PC-3 (cell line): ENCODE results near the gene ENPP3. TPM values are rescaled to one million over a fixed set of nuclear protein-coding genes. Genes with fewer than 3 reads are reported as not detected.

Source experiments
- ATAC-seq: fragments of 200-7000 bp; cut with Tn5 transposase; 2 replicates; pipeline ENCODE4 v1.9.1; 2020; ENCODE audit warnings: mild to moderate bottlenecking, moderate library complexity
- BruUV-seq: library from RNA; stranded (reverse); fragments of 400-500 nt; replicated peaks from 2 replicates; lab custom pipeline; 2021; lab: Mats Ljungman, UMichigan
- CTCF ChIA-PET: fragments of 300-600 bp; sonication (Branson Sonifier 250); formaldehyde crosslinking; loops from one replicate; lab custom pipeline; 2022; ENCODE audit warnings: antibody characterized with exemption; lab: Charles Lee
- POLR2A ChIA-PET: fragments of 300-600 bp; sonication (Branson Sonifier 250); formaldehyde crosslinking; loops from one replicate; lab custom pipeline; 2022; ENCODE audit warnings: antibody characterized with exemption; ENCODE audit not compliant: unreplicated experiment; lab: Charles Lee
- DNase-seq: peaks from one replicate; pipeline ENCODE4 v3.0.0-alpha.2; 2015
- H2AFZ ChIP-seq: fragments of 300-600 bp; sonication (generic); 2 replicates; pipeline ENCODE4 v1.6.0; 2016; ENCODE audit warnings: antibody characterized with exemption, low read length
- H3F3A ChIP-seq: fragments of 300-600 bp; sonication (generic); one replicate; pipeline ENCODE4 v1.6.0; 2017; ENCODE audit warnings: antibody characterized with exemption, low read length, control low read depth, mild to moderate bottlenecking; ENCODE audit not compliant: unreplicated experiment
- H3K27ac ChIP-seq: fragments of 300-600 bp; sonication (generic); 2 replicates; pipeline ENCODE4 v1.5.1; 2016; ENCODE audit warnings: mild to moderate bottlenecking, low read length
- H3K27me3 ChIP-seq: fragments of 300-600 bp; sonication (generic); 2 replicates; pipeline ENCODE4 v1.6.1; 2016; ENCODE audit warnings: low read length, mixed read lengths
- H3K36me3 ChIP-seq: fragments of 300-600 bp; sonication (generic); 2 replicates; pipeline ENCODE4 v1.6.1; 2016; ENCODE audit warnings: low read depth, mixed run types, low read length, mixed read lengths
- H3K4me1 ChIP-seq: fragments of 300-600 bp; sonication (generic); 2 replicates; pipeline ENCODE4 v1.5.1; 2016; ENCODE audit warnings: low read length; ENCODE audit not compliant: insufficient read depth
- H3K4me2 ChIP-seq: fragments of 300-600 bp; sonication (generic); 2 replicates; pipeline ENCODE4 v1.6.0; 2016; ENCODE audit warnings: low read length
- H3K4me3 ChIP-seq: fragments of 300-600 bp; sonication (generic); 2 replicates; pipeline ENCODE4 v1.5.1; 2016; ENCODE audit warnings: mild to moderate bottlenecking, low read length, mixed read lengths
- H3K79me2 ChIP-seq: fragments of 300-600 bp; sonication (generic); 2 replicates; pipeline ENCODE4 v1.6.1; 2017; ENCODE audit warnings: low read length, mixed read lengths
- H3K9ac ChIP-seq: fragments of 300-600 bp; sonication (generic); 2 replicates; pipeline ENCODE4 v1.6.0; 2016; ENCODE audit warnings: mild to moderate bottlenecking, low read length
- H3K9me2 ChIP-seq: fragments of 300-600 bp; sonication (generic); replicated peaks from 2 replicates; pipeline ENCODE4 v1.6.1; 2016; ENCODE audit warnings: mixed run types, low read length, mixed read lengths
- H3K9me3 ChIP-seq: fragments of 300-600 bp; sonication (generic); 2 replicates; pipeline ENCODE4 v1.6.1; 2016; ENCODE audit warnings: low read length, mixed read lengths
- H4K20me1 ChIP-seq: fragments of 300-600 bp; sonication (generic); 2 replicates; pipeline ENCODE4 v1.6.1; 2016; ENCODE audit warnings: low read length, mixed read lengths
- EZH2 ChIP-seq: fragments of 300-600 bp; sonication (generic); IDR thresholded peaks from one replicate; pipeline ENCODE4 v1.6.1; 2017; ENCODE audit warnings: antibody characterized with exemption, mild to moderate bottlenecking, low read length; ENCODE audit not compliant: unreplicated experiment
- EZH2phosphoT487 ChIP-seq: fragments of 300-600 bp; sonication (generic); IDR thresholded peaks from 2 replicates; pipeline ENCODE4 v1.6.1; 2018; ENCODE audit warnings: mild to moderate bottlenecking, antibody characterized with exemption, low read length, borderline replicate concordance
- intact Hi-C: fragments of 100-400 bp; cut with micrococcal nuclease; formaldehyde crosslinking; loops from 2 replicates; pipeline ENCODE4 v1.9.0; 2023
- total RNA-seq: library from RNA; depleted of rRNA; stranded (reverse); fragments of >200 nt; gene quantifications from 2 replicates; pipeline ENCODE4 v1.2.3, GENCODE V29; 2014
- TF ChIP-seq, protein P1 (sequence below): fragments of 300-600 bp; sonication (generic); conservative IDR thresholded peaks from 2 replicates; pipeline ENCODE4 v1.5.1; 2017; ENCODE audit warnings: antibody characterized with exemption, low read depth, mild to moderate bottlenecking, low read length

ENPP3 gene
- total RNA-seq, 1 experiment from 2014 or later: 0.18 TPM

DNA sequence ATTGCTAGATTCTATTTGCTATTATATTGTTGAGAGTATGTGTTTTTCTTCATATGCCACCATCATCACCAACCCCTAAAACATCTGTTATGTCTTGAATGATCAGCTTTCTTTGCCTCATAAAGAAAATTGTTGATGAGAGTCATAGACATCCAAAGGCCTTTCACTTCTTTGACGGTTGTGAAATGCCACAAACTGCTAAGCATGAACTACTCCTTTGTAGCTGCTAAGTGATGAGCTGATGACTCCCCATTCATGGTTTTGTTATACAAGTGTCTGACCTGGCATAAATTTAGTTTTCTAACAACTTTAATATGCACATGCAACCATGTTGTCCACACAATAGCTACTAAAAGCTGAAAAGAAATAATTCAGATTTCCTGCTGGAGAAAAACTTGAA lies 8.4 kb upstream of the ENPP3 start:
- peaks cover 17% of the 10 kb centered on the region for H3K79me2 ChIP-seq

DNA sequence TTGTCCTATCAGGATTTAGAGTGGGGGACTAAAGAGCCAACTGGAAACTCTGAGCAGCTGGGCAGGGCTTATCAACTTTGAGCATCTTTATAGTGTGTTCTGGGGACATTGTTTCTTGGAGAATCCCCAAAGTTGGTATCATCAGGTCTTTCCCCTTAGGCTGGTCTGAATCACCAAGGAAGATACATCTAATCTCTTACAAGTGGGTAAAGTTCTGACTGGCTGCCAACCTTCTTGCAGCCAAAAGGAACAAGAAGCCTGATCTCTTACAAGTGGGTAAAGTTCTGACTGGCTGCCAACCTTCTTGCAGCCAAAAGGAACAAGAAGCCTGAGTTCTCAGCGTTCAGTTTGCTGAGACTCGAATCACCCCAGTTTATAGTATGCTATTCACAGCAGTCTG lies 7.5 kb upstream of the ENPP3 start:
- DNase-seq: peak; percentile 73
- intact Hi-C loops: loop anchor here (2.0 kb wide), 1 partner anchor 23 kb away; no protein-coding TSS in a partner anchor
- H3K4me1 ChIP-seq: peaks cover 39% of the 10 kb centered on the region
- peaks cover 4% of the 10 kb centered on the region for H3F3A ChIP-seq
- POLR2A ChIA-PET: no interaction called here
- TF ChIP-seq, protein P1, sequence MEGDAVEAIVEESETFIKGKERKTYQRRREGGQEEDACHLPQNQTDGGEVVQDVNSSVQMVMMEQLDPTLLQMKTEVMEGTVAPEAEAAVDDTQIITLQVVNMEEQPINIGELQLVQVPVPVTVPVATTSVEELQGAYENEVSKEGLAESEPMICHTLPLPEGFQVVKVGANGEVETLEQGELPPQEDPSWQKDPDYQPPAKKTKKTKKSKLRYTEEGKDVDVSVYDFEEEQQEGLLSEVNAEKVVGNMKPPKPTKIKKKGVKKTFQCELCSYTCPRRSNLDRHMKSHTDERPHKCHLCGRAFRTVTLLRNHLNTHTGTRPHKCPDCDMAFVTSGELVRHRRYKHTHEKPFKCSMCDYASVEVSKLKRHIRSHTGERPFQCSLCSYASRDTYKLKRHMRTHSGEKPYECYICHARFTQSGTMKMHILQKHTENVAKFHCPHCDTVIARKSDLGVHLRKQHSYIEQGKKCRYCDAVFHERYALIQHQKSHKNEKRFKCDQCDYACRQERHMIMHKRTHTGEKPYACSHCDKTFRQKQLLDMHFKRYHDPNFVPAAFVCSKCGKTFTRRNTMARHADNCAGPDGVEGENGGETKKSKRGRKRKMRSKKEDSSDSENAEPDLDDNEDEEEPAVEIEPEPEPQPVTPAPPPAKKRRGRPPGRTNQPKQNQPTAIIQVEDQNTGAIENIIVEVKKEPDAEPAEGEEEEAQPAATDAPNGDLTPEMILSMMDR: no peak
- TF ChIP-seq EZH2phosphoT487 (no peak), EZH2 (no peak)
- peak overlapping the region; percentile 72; the same call in 1 of the 2 replicates for H3K4me2 ChIP-seq
- no peaks in the 10 kb centered on the region for H3K9me3 ChIP-seq
- peak; percentile 40 for ATAC-seq
- BruUV-seq: no TSS peak
- CTCF ChIA-PET: no interaction called here
- H3K4me3 ChIP-seq: no peak overlapping the region
- peaks cover 2% of the 10 kb centered on the region; the same call in 1 of the 2 replicates for H3K36me3 ChIP-seq
- H3K27me3 ChIP-seq: no peaks in the 10 kb centered on the region
- H4K20me1 ChIP-seq: no peaks in the 10 kb centered on the region
- H2AFZ ChIP-seq: peak overlapping the region; percentile 50
- H3K9me2 ChIP-seq: no peaks in the 10 kb centered on the region
- peaks cover 17% of the 10 kb centered on the region for H3K79me2 ChIP-seq
- no peak overlapping the region for H3K9ac ChIP-seq
- H3K27ac ChIP-seq: peak overlapping the region; percentile 33

More for the DNA sequence above, 8.4 kb upstream of the ENPP3 start:
- no peaks in the 10 kb centered on the region for H3K9me3 ChIP-seq
- CTCF ChIA-PET: no interaction called here
- no TSS peak for BruUV-seq
- DNase-seq (no peak), ATAC-seq (no peak)
- peaks cover 5% of the 10 kb centered on the region; the same call in 1 of the 2 replicates for H3K36me3 ChIP-seq
- intact Hi-C loops: loop anchor here (2.0 kb wide), 1 partner anchor 24 kb away; no protein-coding TSS in a partner anchor
- peak overlapping the region; percentile 48; the same call in 1 of the 2 replicates for H3K4me3 ChIP-seq
- H3K27ac ChIP-seq: peak overlapping the region; percentile 20; the same call in 1 of the 2 replicates
- H4K20me1 ChIP-seq: no peaks in the 10 kb centered on the region
- peak overlapping the region; percentile 76 for H2AFZ ChIP-seq
- no peaks in the 10 kb centered on the region for H3K27me3 ChIP-seq
- peaks cover 39% of the 10 kb centered on the region for H3K4me1 ChIP-seq
- TF ChIP-seq EZH2 (no peak), EZH2phosphoT487 (no peak)
- TF ChIP-seq, protein P1: no peak
- H3K9me2 ChIP-seq: no peaks in the 10 kb centered on the region
- H3K9ac ChIP-seq: no peak overlapping the region
- peak overlapping the region; percentile 72 for H3K4me2 ChIP-seq
- peaks cover 4% of the 10 kb centered on the region for H3F3A ChIP-seq
- POLR2A ChIA-PET: interaction anchor here (0.6 to 0.7 kb wide), 3 partner anchors 582 to 1041 kb away, joined by 3 to 4 read pairs (median 3); no protein-coding TSS in a partner anchor

DNA sequence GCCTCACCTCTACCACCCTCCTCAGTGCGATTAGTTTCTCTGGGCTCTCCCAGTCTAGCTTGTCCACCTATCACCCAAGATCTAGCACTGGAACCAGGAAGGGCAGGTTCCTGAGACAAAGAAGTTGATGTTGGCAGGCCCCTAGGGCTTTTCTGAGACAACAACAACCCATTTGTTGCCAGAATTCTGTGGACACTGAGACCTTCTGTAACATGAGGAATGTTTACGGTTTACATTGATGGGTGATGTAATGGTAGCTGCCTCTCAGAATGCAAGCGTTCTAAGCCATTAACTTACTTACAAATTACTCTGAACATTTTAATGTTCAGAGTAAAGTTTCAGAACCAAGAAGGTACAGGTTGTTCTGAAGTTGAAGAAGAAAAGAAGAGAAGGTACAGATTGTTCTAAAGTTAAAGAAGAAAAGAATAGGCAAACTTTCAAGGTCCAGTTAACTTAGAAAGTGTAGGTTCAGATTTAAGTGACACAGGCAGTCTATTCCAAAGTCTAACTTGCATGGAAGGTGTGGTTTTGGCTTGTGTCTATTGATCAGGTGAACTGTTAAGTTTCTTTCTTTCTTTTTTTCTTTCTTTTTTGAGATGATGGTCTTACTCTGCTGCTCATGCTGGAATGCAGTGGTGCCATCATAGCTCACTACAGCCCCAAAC lies 5.3 kb upstream of the ENPP3 start:
- Histone ChIP-seq H3K4me3 (no peak overlapping the region), H3F3A (peaks cover 4% of the 10 kb centered on the region), H3K4me2 (no peak overlapping the region), H3K27me3 (no peaks in the 10 kb centered on the region), H3K27ac (no peak overlapping the region), H4K20me1 (no peaks in the 10 kb centered on the region), H3K79me2 (peaks cover 11% of the 10 kb centered on the region), H2AFZ (no peak overlapping the region), H3K4me1 (peaks cover 34% of the 10 kb centered on the region), H3K9me3 (no peaks in the 10 kb centered on the region), H3K36me3 (no peaks in the 10 kb centered on the region), H3K9ac (no peak overlapping the region), H3K9me2 (no peaks in the 10 kb centered on the region)
- no TSS peak for BruUV-seq
- ChIA-PET POLR2A (no interaction called here), CTCF (no interaction called here)
- ATAC-seq: no peak
- DNase-seq: peak; percentile 62
- TF ChIP-seq EZH2phosphoT487 (no peak), EZH2 (no peak)
- TF ChIP-seq, protein P1: no peak
- intact Hi-C loops: no loop called here
